Neural progenitor cell (in vitro differentiated cells): Measurements from ENCODE around the gene DPYSL5. TPM values are rescaled to one million over a fixed set of nuclear protein-coding genes. Genes with fewer than 3 reads are reported as not detected.

Source experiments
- DNase-seq: peaks from one replicate; pipeline ENCODE4 v3.0.0-alpha.2; 2016; ENCODE audit warnings: low spot score
- H2AFZ ChIP-seq: fragments of 200-600 bp; sonication (generic); replicated peaks from 2 replicates; pipeline ENCODE4 v1.6.1; 2016; ENCODE audit warnings: antibody characterized with exemption
- H3F3A ChIP-seq: fragments of 200-600 bp; sonication (generic); 2 replicates; pipeline ENCODE4 v1.6.1; 2016; ENCODE audit warnings: antibody characterized with exemption, low read depth
- H3K27ac ChIP-seq: fragments of 200-600 bp; sonication (generic); 2 replicates; pipeline ENCODE4 v1.5.1; 2016; ENCODE audit warnings: mild to moderate bottlenecking
- H3K27me3 ChIP-seq: fragments of 200-600 bp; sonication (generic); 2 replicates; pipeline ENCODE4 v1.6.1; 2016; ENCODE audit warnings: mild to moderate bottlenecking, moderate library complexity
- H3K36me3 ChIP-seq: fragments of 200-600 bp; sonication (generic); 2 replicates; pipeline ENCODE4 v1.5.1; 2016
- H3K4me1 ChIP-seq: fragments of 200-600 bp; sonication (generic); 2 replicates; pipeline ENCODE4 v1.6.1; 2016; ENCODE audit warnings: mixed run types
- H3K4me2 ChIP-seq: fragments of 200-600 bp; sonication (generic); 2 replicates; pipeline ENCODE4 v1.6.1; 2016
- H3K4me3 ChIP-seq: fragments of 200-600 bp; sonication (generic); 2 replicates; pipeline ENCODE4 v1.5.1; 2016
- H3K79me2 ChIP-seq: fragments of 200-600 bp; sonication (generic); 2 replicates; pipeline ENCODE4 v1.6.1; 2016; ENCODE audit warnings: low read depth
- H3K9ac ChIP-seq: fragments of 200-600 bp; sonication (generic); 2 replicates; pipeline ENCODE4 v1.6.1; 2016
- H3K9me3 ChIP-seq: fragments of 200-600 bp; sonication (generic); 2 replicates; pipeline ENCODE4 v1.5.1; 2016; ENCODE audit warnings: low read depth
- H4K20me1 ChIP-seq: fragments of 200-600 bp; sonication (generic); 2 replicates; pipeline ENCODE4 v1.6.1; 2016; ENCODE audit warnings: low read depth
- H3K27ac Mint-ChIP-seq: 3 replicates; pipeline ENCODE4 v1.8.0; 2021; ENCODE audit warnings: mixed read lengths
- H3K27me3 Mint-ChIP-seq: 2 replicates; pipeline ENCODE4 v1.8.0; 2022; ENCODE audit warnings: low read depth, mild to moderate bottlenecking, inconsistent platforms, moderate library complexity, mixed read lengths; ENCODE audit not compliant: insufficient read depth
- H3K36me3 Mint-ChIP-seq: 3 replicates; pipeline ENCODE4 v1.8.0; 2021; ENCODE audit warnings: mixed read lengths
- H3K4me1 Mint-ChIP-seq: 3 replicates; pipeline ENCODE4 v1.8.0; 2021; ENCODE audit warnings: mixed read lengths
- H3K4me3 Mint-ChIP-seq: 3 replicates; pipeline ENCODE4 v1.8.0; 2021; ENCODE audit warnings: mild to moderate bottlenecking, moderate library complexity, mixed read lengths
- H3K9me3 Mint-ChIP-seq: 3 replicates; pipeline ENCODE4 v1.8.0; 2020; ENCODE audit warnings: mixed read lengths
- CTCF ChIP-seq: fragments of 200-600 bp; sonication (generic); IDR thresholded peaks from 2 replicates; pipeline ENCODE4 v1.5.1; 2017; ENCODE audit warnings: antibody characterized with exemption, mild to moderate bottlenecking
- EZH2 ChIP-seq: fragments of 200-600 bp; sonication (generic); IDR thresholded peaks from 2 replicates; pipeline ENCODE4 v1.6.1; 2017; ENCODE audit warnings: antibody characterized with exemption, mild to moderate bottlenecking, moderate library complexity
- EZH2phosphoT487 ChIP-seq: fragments of 200-600 bp; sonication (generic); IDR thresholded peaks from 2 replicates; pipeline ENCODE4 v1.6.1; 2017; ENCODE audit warnings: antibody characterized with exemption
- total RNA-seq: library from RNA; depleted of rRNA; stranded (reverse); fragments of >200 nt; gene quantifications from 2 replicates; pipeline ENCODE4 v1.2.3, GENCODE V29; 2015; ENCODE audit warnings: low replicate concordance

DPYSL5 gene
- total RNA-seq, 1 donor from 2014 or later = 46.3 TPM

- no peak overlapping the region for H3K4me3 ChIP-seq
- Mint-ChIP-seq H3K36me3 (no peaks in the 10 kb centered on the region), H3K4me3 (no peak overlapping the region), H3K9me3 (no peaks in the 10 kb centered on the region), H3K27ac (no peak overlapping the region), H3K27me3 (peaks cover 5% of the 10 kb centered on the region), H3K4me1 (peaks cover 6% of the 10 kb centered on the region)
- DNase-seq = no peak
- H3K9me3 ChIP-seq = no peaks in the 10 kb centered on the region
- no peaks in the 10 kb centered on the region for H4K20me1 ChIP-seq
- no peaks in the 10 kb centered on the region for H3K4me1 ChIP-seq
- no peaks in the 10 kb centered on the region for H3K79me2 ChIP-seq
- H3K9ac ChIP-seq = no peak overlapping the region
- H3K4me2 ChIP-seq = no peak overlapping the region
- peaks cover 1% of the 10 kb centered on the region for H3F3A ChIP-seq
- no peak overlapping the region for H3K27ac ChIP-seq
- no peaks in the 10 kb centered on the region for H3K36me3 ChIP-seq
- TF ChIP-seq CTCF (no peak), EZH2 (no peak), EZH2phosphoT487 (no peak)
- H3K27me3 ChIP-seq = peaks cover 41% of the 10 kb centered on the region
- no peak overlapping the region for H2AFZ ChIP-seq
Observed at GRCh38 chr2:26957534-26957933, 109.6 kb downstream of the DPYSL5 start.

DNA sequence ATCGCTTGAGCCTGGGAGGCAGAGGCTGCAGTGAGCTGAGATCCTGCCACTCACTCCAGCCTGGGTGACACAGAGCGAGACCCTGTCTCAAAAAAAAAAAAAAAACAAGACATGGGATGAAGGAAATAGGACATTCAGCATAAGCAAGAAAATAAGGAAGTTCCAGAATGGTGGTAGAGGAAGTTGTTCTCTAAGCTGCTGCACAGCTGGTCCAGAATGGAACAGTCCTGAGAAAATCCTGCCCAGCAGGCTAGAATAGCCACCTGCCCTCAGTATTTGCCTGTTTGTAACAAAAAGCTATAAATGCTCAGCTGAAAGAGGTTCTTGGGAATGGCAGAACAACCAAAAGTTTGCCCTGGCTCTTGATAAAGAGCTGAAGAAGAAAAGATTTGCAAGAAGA, 111.4 kb downstream of the DPYSL5 start:
- Mint-ChIP-seq H3K4me3 (no peak overlapping the region), H3K27ac (no peak overlapping the region), H3K36me3 (no peaks in the 10 kb centered on the region), H3K27me3 (peaks cover 10% of the 10 kb centered on the region), H3K4me1 (peaks cover 6% of the 10 kb centered on the region), H3K9me3 (no peaks in the 10 kb centered on the region)
- Histone ChIP-seq H2AFZ (no peak overlapping the region), H3K9me3 (no peaks in the 10 kb centered on the region), H3K27me3 (peaks cover 40% of the 10 kb centered on the region), H3F3A (no peaks in the 10 kb centered on the region), H3K4me2 (no peak overlapping the region), H3K36me3 (no peaks in the 10 kb centered on the region), H3K4me3 (no peak overlapping the region), H3K27ac (no peak overlapping the region), H3K9ac (no peak overlapping the region), H3K4me1 (no peaks in the 10 kb centered on the region), H4K20me1 (no peaks in the 10 kb centered on the region), H3K79me2 (no peaks in the 10 kb centered on the region)
- no peak for DNase-seq
- no peak for TF ChIP-seq EZH2
- TF ChIP-seq CTCF = no peak
- no peak for TF ChIP-seq EZH2phosphoT487

DNA sequence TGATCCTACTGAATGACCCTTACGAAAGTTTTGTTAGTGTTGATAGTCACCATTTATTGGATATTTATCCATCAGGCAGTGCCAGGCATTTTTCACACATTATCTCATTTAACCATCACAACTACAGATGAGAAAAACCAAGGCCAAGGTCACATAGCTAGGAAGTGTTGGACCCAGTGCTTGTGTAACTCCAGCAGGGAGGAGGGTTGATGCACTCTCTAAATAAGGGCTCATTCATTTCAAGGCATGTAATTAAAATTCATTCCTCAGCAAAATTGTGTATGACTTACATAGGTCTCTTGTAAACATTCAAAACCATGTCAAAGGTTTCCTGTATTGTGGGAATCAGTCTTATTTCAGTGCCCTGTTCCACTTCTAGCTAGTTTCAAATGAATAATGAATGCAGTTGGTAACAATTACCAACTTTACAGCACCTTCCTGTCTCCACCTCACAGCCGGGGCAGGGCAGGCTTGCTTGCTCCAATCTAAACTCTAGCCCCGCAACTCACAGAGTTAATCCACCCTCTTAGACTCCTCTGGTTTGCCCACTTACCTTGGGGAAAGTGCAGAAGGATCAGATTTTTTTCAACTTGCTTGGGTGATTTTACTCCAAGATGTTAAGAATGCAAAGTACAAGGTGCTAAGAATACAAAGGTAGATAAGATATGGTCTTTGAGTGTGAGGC, 116.7 kb downstream of the DPYSL5 start:
- Histone ChIP-seq H3K27ac (no peak overlapping the region), H2AFZ (no peak overlapping the region), H3K4me2 (no peak overlapping the region), H3F3A (no peaks in the 10 kb centered on the region), H3K4me3 (no peak overlapping the region), H3K27me3 (peaks cover 53% of the 10 kb centered on the region), H3K4me1 (no peaks in the 10 kb centered on the region), H3K79me2 (no peaks in the 10 kb centered on the region), H3K9me3 (no peaks in the 10 kb centered on the region), H3K36me3 (no peaks in the 10 kb centered on the region), H4K20me1 (no peaks in the 10 kb centered on the region), H3K9ac (no peak overlapping the region)
- DNase-seq = no peak
- Mint-ChIP-seq H3K36me3 (no peaks in the 10 kb centered on the region), H3K9me3 (no peaks in the 10 kb centered on the region), H3K27me3 (peaks cover 15% of the 10 kb centered on the region), H3K27ac (peak overlapping the region; percentile 8), H3K4me1 (peaks cover 8% of the 10 kb centered on the region), H3K4me3 (no peak overlapping the region)
- TF ChIP-seq EZH2phosphoT487 (no peak), CTCF (no peak), EZH2 (no peak)
